K562 (cell line): ENCODE data around the gene MDC1. TPM values are rescaled to one million over a fixed set of nuclear protein-coding genes. Genes with fewer than 3 reads are reported as not detected.
A peak's percentile ranks its signal among the peaks of the same experiment; 100 is the strongest.

Experiments used
- ATF3 ChIP-seq, 2 experiments: fragments of 450-650 bp in 1 of 2; sonication (generic) in 1 of 2; formaldehyde crosslinking in 1 of 2; IDR thresholded peaks in 1 of 2; conservative IDR thresholded peaks in 1 of 2; 2 replicates each; pipeline versions ENCODE4 v1.6.1 to v1.8.1; 2016 to 2023; ENCODE audit warnings: mild to moderate bottlenecking in 2 of 2, moderate library complexity in 2 of 2, inconsistent platforms in 1 of 2, missing genetic modification reagents in 1 of 2
- FOXJ2 ChIP-seq: fragments of 200-800 bp; sonication (Bioruptor generic); IDR thresholded peaks from 2 replicates; pipeline ENCODE4 v1.6.1; 2016; ENCODE audit warnings: missing genetic modification characterization, missing compliant biosample characterization
- GTF2B ChIP-seq: IDR thresholded peaks from 2 replicates; pipeline ENCODE4 v1.6.1; 2011; ENCODE audit not compliant: insufficient read length; ENCODE audit errors: extremely low read depth
- GTF3C2 ChIP-seq: IDR thresholded peaks from 3 replicates; pipeline ENCODE4 v1.6.1; 2011; ENCODE audit warnings: borderline replicate concordance, mild to moderate bottlenecking, moderate library complexity; ENCODE audit not compliant: insufficient read length; ENCODE audit errors: extremely low read depth
- HNRNPH1 ChIP-seq: fragments of 200-400 bp; formaldehyde crosslinking; optimal IDR thresholded peaks from 2 replicates; pipeline ENCODE3; 2017; ENCODE audit warnings: low read depth, mild to moderate bottlenecking, low read length, moderate library complexity
- MTA1 ChIP-seq: fragments of 450-650 bp; IDR thresholded peaks from 2 replicates; pipeline ENCODE4 v1.6.1; 2017; ENCODE audit warnings: borderline replicate concordance
- MTA2 ChIP-seq: fragments of 450-650 bp; IDR thresholded peaks from 2 replicates; pipeline ENCODE4 v1.6.1; 2016; ENCODE audit warnings: low read depth
- POLR3A ChIP-seq: IDR thresholded peaks from 2 replicates; pipeline ENCODE4 v1.6.1; 2011; ENCODE audit warnings: borderline replicate concordance, mild to moderate bottlenecking, moderate library complexity; ENCODE audit not compliant: insufficient read length, insufficient read depth; ENCODE audit errors: extremely low read depth
- PTBP1 ChIP-seq: fragments of 200-400 bp; formaldehyde crosslinking; IDR thresholded peaks from 2 replicates; pipeline ENCODE4 v1.6.1; 2017; ENCODE audit warnings: low read depth, low read length
- SMC3 ChIP-seq: conservative IDR thresholded peaks from 2 replicates; pipeline ENCODE4 v1.6.1; 2011; ENCODE audit warnings: low read depth, low read length, improper control_type of control experiment; ENCODE audit not compliant: insufficient read depth
- TCF3 ChIP-seq: sonication (generic); formaldehyde crosslinking; IDR thresholded peaks from 2 replicates; pipeline ENCODE4 v1.4.0; 2020; ENCODE audit warnings: mild to moderate bottlenecking, missing genetic modification reagents
- THRB ChIP-seq: fragments of 450-650 bp; formaldehyde crosslinking; conservative IDR thresholded peaks from 2 replicates; pipeline ENCODE4 v1.4.0; 2022; ENCODE audit warnings: mild to moderate bottlenecking, missing genetic modification characterization
- USF2 ChIP-seq: sonication (generic); formaldehyde crosslinking; IDR thresholded peaks from 2 replicates; pipeline ENCODE4 v1.5.0; 2020; ENCODE audit warnings: missing genetic modification reagents
- ZC3H11A ChIP-seq: IDR thresholded peaks from 2 replicates; pipeline ENCODE4 v1.6.1; 2012; ENCODE audit warnings: low read depth, low read length, improper control_type of control experiment
- ZNF121 ChIP-seq: sonication (generic); formaldehyde crosslinking; conservative IDR thresholded peaks from 2 replicates; pipeline ENCODE4 v1.8.0; 2022; ENCODE audit warnings: missing genetic modification reagents
- ZNF133 ChIP-seq: fragments of 250-450 bp; sonication (Bioruptor Pico); IDR thresholded peaks from 2 replicates; pipeline ENCODE4 v1.4.0; 2020; ENCODE audit warnings: mild to moderate bottlenecking
- ZNF175 ChIP-seq: fragments of 200-800 bp; sonication (Bioruptor generic); IDR thresholded peaks from 2 replicates; pipeline ENCODE4 v1.6.1; 2016; ENCODE audit warnings: low read depth, mild to moderate bottlenecking, missing genetic modification characterization, missing compliant biosample characterization
- polyA plus RNA-seq, 8 experiments: library from polyadenylated mRNA; depleted of rRNA in 4 of 8; stranded (reverse) in 5 of 8; unstranded in 3 of 8; fragments of >200 nt; fragmentation: Nextera tagmentation in 2 of 8; fragmentation: Illumina TruSeq in 1 of 8; extraction: Ambion mirVana in 2 of 8; extraction: Trizol in 1 of 8; gene quantifications; 2 replicates each; pipeline versions ENCODE4 v1.2.1 to v1.2.3, GENCODE V29; 2011 to 2014; ENCODE audit warnings: inconsistent platforms in 1 of 8, missing spikeins in 1 of 8
- total RNA-seq, 7 experiments: library from RNA; depleted of rRNA in 6 of 7; stranded (reverse); fragments of >200 nt in 6 of 7; fragmentation: Illumina TruSeq in 2 of 7; extraction: Trizol in 2 of 7; gene quantifications; 2 replicates each; pipeline versions ENCODE4 v1.2.1 to v1.2.3, GENCODE V29; 2011 to 2021; ENCODE audit warnings: low replicate concordance in 1 of 7

Gene MDC1
- total and polyA plus RNA-seq, 9 of the 15 experiments (the other 6 are each of a cell fraction or from before 2014, with no cell fraction given) = 8.2 to 114 (median 20.0) TPM

GRCh38 chr6:30685157-30686008 lies 31.7 kb downstream of the MDC1 start (continued):
- TF ChIP-seq USF2 (CRISPR knock-in tag) = no peak
- no peak for TF ChIP-seq ZNF121 (CRISPR knock-in tag)
- TF ChIP-seq MTA1 = 0 out of 2 replicates have a peak, but pooled peaks have one; percentile 9
- no peak for TF ChIP-seq PTBP1
- TF ChIP-seq POLR3A = no peak
- TF ChIP-seq GTF2B = no peak
- no peak for TF ChIP-seq HNRNPH1
- TF ChIP-seq MTA2 = no peak
- no peak for TF ChIP-seq TCF3
- TF ChIP-seq ZC3H11A = no peak
- TF ChIP-seq THRB = no peak
- TF ChIP-seq FOXJ2 (tag) = no peak
- no peak for TF ChIP-seq ZNF175 (CRISPR knock-in tag)
- no peak for TF ChIP-seq ZNF133 (CRISPR knock-in tag)
- 0 out of 2 replicates have a peak, but pooled peaks have one; percentile 2 for TF ChIP-seq SMC3
- no peak for TF ChIP-seq GTF3C2
- no peak for TF ChIP-seq ATF3 (IDR thresholded peaks at IDR 0.05)
- TF ChIP-seq ATF3 (CRISPR knock-in tag; conservative IDR thresholded peaks at IDR 0.05) = no peak
